ENCODE data around the gene CCDC92.

CCDC92 gene

GRCh38 chr12:124006846-124007713 lies 34.4 kb upstream of the CCDC92 start:
- Mint-ChIP-seq H3K27me3 (no peaks in the 10 kb centered on the region), H3K27ac (peak overlapping the region; percentile 60), H3K9me3 (no peaks in the 10 kb centered on the region), H3K4me3 (peak overlapping the region; percentile 3), H3K4me1 (peaks cover 32% of the 10 kb centered on the region), H3K36me3 (peaks cover 24% of the 10 kb centered on the region)
- ATAC-seq = peak; percentile 8

- H3K4me1 Mint-ChIP-seq = peaks cover 32% of the 10 kb centered on the region
Measured at GRCh38 chr12:124006085-124006845, 33.6 kb upstream of the CCDC92 start.

GRCh38 chr12:124004233-124004875 lies 31.7 kb upstream of the CCDC92 start:
- H3K27ac Mint-ChIP-seq = no peak overlapping the region
- H3K27me3 Mint-ChIP-seq = no peaks in the 10 kb centered on the region
- ATAC-seq = no peak
- no peaks in the 10 kb centered on the region for H3K9me3 Mint-ChIP-seq
- H3K4me1 Mint-ChIP-seq = peaks cover 32% of the 10 kb centered on the region
- H3K4me3 Mint-ChIP-seq = no peak overlapping the region
- peaks cover 8% of the 10 kb centered on the region for H3K36me3 Mint-ChIP-seq

More at GRCh38 chr12:124006085-124006845, 33.6 kb upstream of the CCDC92 start:
- Mint-ChIP-seq H3K4me3 (peak overlapping the region; percentile 3), H3K36me3 (peaks cover 18% of the 10 kb centered on the region), H3K27ac (peak overlapping the region; percentile 60), H3K27me3 (no peaks in the 10 kb centered on the region), H3K9me3 (no peaks in the 10 kb centered on the region)
- ATAC-seq = peak; percentile 85

GRCh38 chr12:124002654-124003053 lies 30.0 kb upstream of the CCDC92 start:
- peaks cover 21% of the 10 kb centered on the region for H3K4me1 Mint-ChIP-seq
- no peak for ATAC-seq
- H3K27ac Mint-ChIP-seq = no peak overlapping the region
- H3K9me3 Mint-ChIP-seq = no peaks in the 10 kb centered on the region
- H3K4me3 Mint-ChIP-seq = no peak overlapping the region
- H3K36me3 Mint-ChIP-seq = peaks cover 12% of the 10 kb centered on the region
- H3K27me3 Mint-ChIP-seq = no peaks in the 10 kb centered on the region

GRCh38 chr12:124002021-124002644 lies 29.5 kb upstream of the CCDC92 start:
- Mint-ChIP-seq H3K27me3 (no peaks in the 10 kb centered on the region), H3K4me1 (peaks cover 18% of the 10 kb centered on the region), H3K27ac (no peak overlapping the region), H3K36me3 (peaks cover 12% of the 10 kb centered on the region), H3K9me3 (no peaks in the 10 kb centered on the region), H3K4me3 (no peak overlapping the region)
- no peak for ATAC-seq

GRCh38 chr12:124001343-124001742 lies 28.7 kb upstream of the CCDC92 start:
- no peaks in the 10 kb centered on the region for H3K9me3 Mint-ChIP-seq
- peaks cover 16% of the 10 kb centered on the region for H3K36me3 Mint-ChIP-seq
- H3K4me1 Mint-ChIP-seq = peaks cover 10% of the 10 kb centered on the region
- no peak for ATAC-seq
- H3K27ac Mint-ChIP-seq = no peak overlapping the region
- no peaks in the 10 kb centered on the region for H3K27me3 Mint-ChIP-seq
- no peak overlapping the region for H3K4me3 Mint-ChIP-seq

- Mint-ChIP-seq H3K9me3 (no peaks in the 10 kb centered on the region), H3K4me1 (no peaks in the 10 kb centered on the region), H3K36me3 (peaks cover 29% of the 10 kb centered on the region), H3K27ac (no peak overlapping the region), H3K4me3 (no peak overlapping the region), H3K27me3 (no peaks in the 10 kb centered on the region)
- no peak for ATAC-seq
Measured at GRCh38 chr12:124000111-124000510, 27.5 kb upstream of the CCDC92 start.

- Mint-ChIP-seq H3K27me3 (no peaks in the 10 kb centered on the region), H3K36me3 (peaks cover 36% of the 10 kb centered on the region), H3K9me3 (no peaks in the 10 kb centered on the region), H3K4me3 (no peak overlapping the region), H3K27ac (no peak overlapping the region), H3K4me1 (peaks cover 7% of the 10 kb centered on the region)
- ATAC-seq = no peak
Measured at GRCh38 chr12:123998991-123999359, 26.3 kb upstream of the CCDC92 start.

GRCh38 chr12:123998344-123998990 lies 25.8 kb upstream of the CCDC92 start:
- no peak for ATAC-seq
- Mint-ChIP-seq H3K27me3 (no peaks in the 10 kb centered on the region), H3K4me3 (no peak overlapping the region), H3K36me3 (peaks cover 36% of the 10 kb centered on the region), H3K27ac (no peak overlapping the region), H3K4me1 (peaks cover 11% of the 10 kb centered on the region), H3K9me3 (no peaks in the 10 kb centered on the region)

GRCh38 chr12:123997908-123998307 lies 25.3 kb upstream of the CCDC92 start:
- Mint-ChIP-seq H3K27me3 (no peaks in the 10 kb centered on the region), H3K4me3 (no peak overlapping the region), H3K27ac (no peak overlapping the region)

GRCh38 chr12:123997033-123997822 lies 24.6 kb upstream of the CCDC92 start:
- H3K4me3 Mint-ChIP-seq = no peak overlapping the region
- H3K4me1 Mint-ChIP-seq = peaks cover 11% of the 10 kb centered on the region
- peaks cover 43% of the 10 kb centered on the region for H3K36me3 Mint-ChIP-seq
- no peaks in the 10 kb centered on the region for H3K9me3 Mint-ChIP-seq
- no peaks in the 10 kb centered on the region for H3K27me3 Mint-ChIP-seq
- ATAC-seq = no peak
- no peak overlapping the region for H3K27ac Mint-ChIP-seq

More at GRCh38 chr12:123997908-123998307, 25.3 kb upstream of the CCDC92 start:
- H3K4me1 Mint-ChIP-seq = peaks cover 11% of the 10 kb centered on the region
- no peak for ATAC-seq
- peaks cover 38% of the 10 kb centered on the region for H3K36me3 Mint-ChIP-seq
- no peaks in the 10 kb centered on the region for H3K9me3 Mint-ChIP-seq

- Mint-ChIP-seq H3K27me3 (no peaks in the 10 kb centered on the region), H3K27ac (no peak overlapping the region), H3K4me3 (no peak overlapping the region), H3K4me1 (peaks cover 11% of the 10 kb centered on the region), H3K9me3 (no peaks in the 10 kb centered on the region), H3K36me3 (peaks cover 50% of the 10 kb centered on the region)
- no peak for ATAC-seq
Measured at GRCh38 chr12:123996581-123996980, 23.9 kb upstream of the CCDC92 start.

GRCh38 chr12:123995023-123995748 lies 22.6 kb upstream of the CCDC92 start:
- Mint-ChIP-seq H3K4me1 (peaks cover 21% of the 10 kb centered on the region), H3K27me3 (no peaks in the 10 kb centered on the region), H3K36me3 (peaks cover 62% of the 10 kb centered on the region), H3K4me3 (no peak overlapping the region), H3K27ac (no peak overlapping the region), H3K9me3 (no peaks in the 10 kb centered on the region)
- no peak for ATAC-seq

Measured in stimulated activated memory B cell treated with anti-CD40 and anti-IgM and Interleukin-4, amounts not matched to agents 10 μg/mL and 1 μg/mL and 100 μg/mL, for 72 hours (primary cell).